ENCODE data around the gene VASH1. TPM values are rescaled to one million over a fixed set of nuclear protein-coding genes. Genes with fewer than 3 reads are reported as not detected.

The VASH1 gene
- total and polyA plus RNA-seq, 2 of the 13 experiments (the other 11 are each of a cell fraction or from before 2014, with no cell fraction given), result 0.11 to 0.24 TPM

DNA sequence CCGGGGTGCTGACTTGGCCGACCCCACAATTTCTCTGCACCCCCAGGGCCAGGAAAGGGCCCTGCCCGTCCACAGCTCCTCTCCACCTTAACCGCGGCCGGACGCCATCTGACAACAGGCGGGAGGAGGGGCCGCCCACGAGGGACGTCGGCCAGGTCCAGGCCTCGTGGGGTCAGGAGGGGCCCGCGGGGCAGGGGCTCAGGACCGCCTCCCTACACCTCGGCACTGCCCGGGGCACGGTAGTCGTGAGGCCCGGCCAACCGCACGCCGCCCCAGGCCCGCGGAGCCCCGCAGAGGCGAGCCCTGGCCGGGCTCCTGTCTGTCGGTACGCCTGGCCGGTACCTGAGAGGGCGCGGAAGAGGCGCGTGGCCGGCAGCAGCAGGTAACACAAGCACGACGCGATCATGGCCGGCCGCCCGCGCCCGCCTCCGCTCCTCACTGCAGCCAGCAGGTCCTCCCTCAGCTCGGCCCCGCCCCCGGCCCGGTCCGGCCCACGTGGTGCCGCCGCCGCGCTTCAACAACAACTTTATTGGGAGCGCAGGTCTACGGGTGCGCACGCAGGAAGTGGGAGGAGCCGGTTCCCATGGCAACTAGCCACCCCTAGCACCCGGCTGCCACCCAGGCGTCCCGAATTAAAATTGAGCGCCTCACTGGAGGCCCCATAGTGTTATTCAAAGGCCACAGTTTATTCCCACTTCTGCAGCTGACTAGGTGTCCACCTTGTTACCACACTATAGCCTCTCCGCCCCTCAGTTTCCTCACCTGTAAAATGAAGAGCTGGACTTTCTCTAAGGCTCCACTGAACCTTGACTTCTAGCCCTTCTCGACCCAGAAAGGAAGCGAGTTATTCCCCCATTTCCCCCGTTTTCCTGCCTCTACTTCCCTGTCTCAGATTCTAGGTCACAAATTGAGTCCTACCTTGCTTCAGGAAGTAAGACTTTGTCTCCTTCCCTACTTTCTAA, 51.4 kb downstream of the VASH1 start, which contains the start of gene ANGEL1 (continued):
- TF ChIP-seq NFE2L2 (IDR thresholded peaks at IDR 0.05; ENCODE audit: low read length) (no peak), ZNF749 (CRISPR knock-in tag; IDR thresholded peaks at IDR 0.05; ENCODE audit: borderline replicate concordance) (peak; percentile 85; the same call in 1 of the 2 replicates), ZNF484 (CRISPR knock-in tag; IDR thresholded peaks at IDR 0.05; ENCODE audit: borderline replicate concordance, low read depth) (no peak), GTF3A (CRISPR knock-in tag; conservative IDR thresholded peaks at IDR 0.05) (no peak), KLF16 (CRISPR knock-in tag; IDR thresholded peaks at IDR 0.05) (peak; percentile 11 to 84; a peak in 2 of 4 replicates), SIX4 (CRISPR knock-in tag; IDR thresholded peaks at IDR 0.05) (no peak), ZSCAN21 (CRISPR knock-in tag; IDR thresholded peaks at IDR 0.05; ENCODE audit: borderline replicate concordance) (peak; percentile 79), SMARCE1 (IDR thresholded peaks at IDR 0.05; ENCODE audit: borderline replicate concordance) (no peak), SNAI1 (CRISPR knock-in tag; IDR thresholded peaks at IDR 0.05; ENCODE audit: borderline replicate concordance) (no peak), CC2D1A (CRISPR knock-in tag; IDR thresholded peaks at IDR 0.05) (no peak), DBP (CRISPR knock-in tag; IDR thresholded peaks at IDR 0.05; ENCODE audit: not compliant biosample characterization) (no peak), ZFP82 (CRISPR knock-in tag; IDR thresholded peaks at IDR 0.05; ENCODE audit: borderline replicate concordance) (no peak), ZNF672 (CRISPR knock-in tag; IDR thresholded peaks at IDR 0.05) (no peak)
- TF ChIP-seq, protein P1, sequence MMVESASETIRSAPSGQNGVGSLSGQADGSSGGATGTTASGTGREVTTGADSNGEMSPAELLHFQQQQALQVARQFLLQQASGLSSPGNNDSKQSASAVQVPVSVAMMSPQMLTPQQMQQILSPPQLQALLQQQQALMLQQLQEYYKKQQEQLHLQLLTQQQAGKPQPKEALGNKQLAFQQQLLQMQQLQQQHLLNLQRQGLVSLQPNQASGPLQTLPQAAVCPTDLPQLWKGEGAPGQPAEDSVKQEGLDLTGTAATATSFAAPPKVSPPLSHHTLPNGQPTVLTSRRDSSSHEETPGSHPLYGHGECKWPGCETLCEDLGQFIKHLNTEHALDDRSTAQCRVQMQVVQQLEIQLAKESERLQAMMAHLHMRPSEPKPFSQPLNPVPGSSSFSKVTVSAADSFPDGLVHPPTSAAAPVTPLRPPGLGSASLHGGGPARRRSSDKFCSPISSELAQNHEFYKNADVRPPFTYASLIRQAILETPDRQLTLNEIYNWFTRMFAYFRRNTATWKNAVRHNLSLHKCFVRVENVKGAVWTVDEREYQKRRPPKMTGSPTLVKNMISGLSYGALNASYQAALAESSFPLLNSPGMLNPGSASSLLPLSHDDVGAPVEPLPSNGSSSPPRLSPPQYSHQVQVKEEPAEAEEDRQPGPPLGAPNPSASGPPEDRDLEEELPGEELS (CRISPR knock-in tag; IDR thresholded peaks at IDR 0.05), result no peak; the same call in 1 of the 2 replicates
- TF ChIP-seq, protein P2, sequence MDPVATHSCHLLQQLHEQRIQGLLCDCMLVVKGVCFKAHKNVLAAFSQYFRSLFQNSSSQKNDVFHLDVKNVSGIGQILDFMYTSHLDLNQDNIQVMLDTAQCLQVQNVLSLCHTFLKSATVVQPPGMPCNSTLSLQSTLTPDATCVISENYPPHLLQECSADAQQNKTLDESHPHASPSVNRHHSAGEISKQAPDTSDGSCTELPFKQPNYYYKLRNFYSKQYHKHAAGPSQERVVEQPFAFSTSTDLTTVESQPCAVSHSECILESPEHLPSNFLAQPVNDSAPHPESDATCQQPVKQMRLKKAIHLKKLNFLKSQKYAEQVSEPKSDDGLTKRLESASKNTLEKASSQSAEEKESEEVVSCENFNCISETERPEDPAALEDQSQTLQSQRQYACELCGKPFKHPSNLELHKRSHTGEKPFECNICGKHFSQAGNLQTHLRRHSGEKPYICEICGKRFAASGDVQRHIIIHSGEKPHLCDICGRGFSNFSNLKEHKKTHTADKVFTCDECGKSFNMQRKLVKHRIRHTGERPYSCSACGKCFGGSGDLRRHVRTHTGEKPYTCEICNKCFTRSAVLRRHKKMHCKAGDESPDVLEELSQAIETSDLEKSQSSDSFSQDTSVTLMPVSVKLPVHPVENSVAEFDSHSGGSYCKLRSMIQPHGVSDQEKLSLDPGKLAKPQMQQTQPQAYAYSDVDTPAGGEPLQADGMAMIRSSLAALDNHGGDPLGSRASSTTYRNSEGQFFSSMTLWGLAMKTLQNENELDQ (CRISPR knock-in tag; IDR thresholded peaks at IDR 0.05; ENCODE audit: borderline replicate concordance), result no peak
- TF ChIP-seq, protein P3, sequence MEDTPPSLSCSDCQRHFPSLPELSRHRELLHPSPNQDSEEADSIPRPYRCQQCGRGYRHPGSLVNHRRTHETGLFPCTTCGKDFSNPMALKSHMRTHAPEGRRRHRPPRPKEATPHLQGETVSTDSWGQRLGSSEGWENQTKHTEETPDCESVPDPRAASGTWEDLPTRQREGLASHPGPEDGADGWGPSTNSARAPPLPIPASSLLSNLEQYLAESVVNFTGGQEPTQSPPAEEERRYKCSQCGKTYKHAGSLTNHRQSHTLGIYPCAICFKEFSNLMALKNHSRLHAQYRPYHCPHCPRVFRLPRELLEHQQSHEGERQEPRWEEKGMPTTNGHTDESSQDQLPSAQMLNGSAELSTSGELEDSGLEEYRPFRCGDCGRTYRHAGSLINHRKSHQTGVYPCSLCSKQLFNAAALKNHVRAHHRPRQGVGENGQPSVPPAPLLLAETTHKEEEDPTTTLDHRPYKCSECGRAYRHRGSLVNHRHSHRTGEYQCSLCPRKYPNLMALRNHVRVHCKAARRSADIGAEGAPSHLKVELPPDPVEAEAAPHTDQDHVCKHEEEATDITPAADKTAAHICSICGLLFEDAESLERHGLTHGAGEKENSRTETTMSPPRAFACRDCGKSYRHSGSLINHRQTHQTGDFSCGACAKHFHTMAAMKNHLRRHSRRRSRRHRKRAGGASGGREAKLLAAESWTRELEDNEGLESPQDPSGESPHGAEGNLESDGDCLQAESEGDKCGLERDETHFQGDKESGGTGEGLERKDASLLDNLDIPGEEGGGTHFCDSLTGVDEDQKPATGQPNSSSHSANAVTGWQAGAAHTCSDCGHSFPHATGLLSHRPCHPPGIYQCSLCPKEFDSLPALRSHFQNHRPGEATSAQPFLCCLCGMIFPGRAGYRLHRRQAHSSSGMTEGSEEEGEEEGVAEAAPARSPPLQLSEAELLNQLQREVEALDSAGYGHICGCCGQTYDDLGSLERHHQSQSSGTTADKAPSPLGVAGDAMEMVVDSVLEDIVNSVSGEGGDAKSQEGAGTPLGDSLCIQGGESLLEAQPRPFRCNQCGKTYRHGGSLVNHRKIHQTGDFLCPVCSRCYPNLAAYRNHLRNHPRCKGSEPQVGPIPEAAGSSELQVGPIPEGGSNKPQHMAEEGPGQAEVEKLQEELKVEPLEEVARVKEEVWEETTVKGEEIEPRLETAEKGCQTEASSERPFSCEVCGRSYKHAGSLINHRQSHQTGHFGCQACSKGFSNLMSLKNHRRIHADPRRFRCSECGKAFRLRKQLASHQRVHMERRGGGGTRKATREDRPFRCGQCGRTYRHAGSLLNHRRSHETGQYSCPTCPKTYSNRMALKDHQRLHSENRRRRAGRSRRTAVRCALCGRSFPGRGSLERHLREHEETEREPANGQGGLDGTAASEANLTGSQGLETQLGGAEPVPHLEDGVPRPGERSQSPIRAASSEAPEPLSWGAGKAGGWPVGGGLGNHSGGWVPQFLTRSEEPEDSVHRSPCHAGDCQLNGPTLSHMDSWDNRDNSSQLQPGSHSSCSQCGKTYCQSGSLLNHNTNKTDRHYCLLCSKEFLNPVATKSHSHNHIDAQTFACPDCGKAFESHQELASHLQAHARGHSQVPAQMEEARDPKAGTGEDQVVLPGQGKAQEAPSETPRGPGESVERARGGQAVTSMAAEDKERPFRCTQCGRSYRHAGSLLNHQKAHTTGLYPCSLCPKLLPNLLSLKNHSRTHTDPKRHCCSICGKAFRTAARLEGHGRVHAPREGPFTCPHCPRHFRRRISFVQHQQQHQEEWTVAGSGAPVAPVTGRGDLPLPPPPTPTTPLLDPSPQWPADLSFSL (CRISPR knock-in tag; IDR thresholded peaks at IDR 0.05), result no peak
